NCI-H1694 (cell line): ENCODE data around the gene VPS26C.

ENCODE experiments used
- DNase-seq: peaks from one replicate; lab custom pipeline; 2025; lab: John Stamatoyannopoulos, UW

The VPS26C gene

DNA sequence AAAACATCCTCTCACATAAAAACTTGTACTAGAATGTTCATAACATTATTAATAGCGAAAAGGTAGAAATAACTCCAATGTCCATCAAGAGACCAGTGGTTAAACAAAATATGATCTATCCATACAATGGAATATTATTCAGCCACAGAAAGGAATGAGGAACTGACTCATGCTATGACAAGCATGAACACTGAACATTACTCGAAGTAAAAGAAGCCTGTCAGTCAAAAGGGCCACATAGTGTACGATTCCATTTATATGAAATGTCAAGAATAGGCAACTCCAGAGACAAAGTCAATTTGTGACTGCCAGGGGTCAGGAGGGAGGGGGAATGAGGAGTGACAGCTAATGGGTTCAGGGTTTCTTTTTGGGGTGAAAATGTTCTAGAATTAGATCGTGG, 2.3 kb downstream of the VPS26C start:
- DNase-seq = no peak

DNA sequence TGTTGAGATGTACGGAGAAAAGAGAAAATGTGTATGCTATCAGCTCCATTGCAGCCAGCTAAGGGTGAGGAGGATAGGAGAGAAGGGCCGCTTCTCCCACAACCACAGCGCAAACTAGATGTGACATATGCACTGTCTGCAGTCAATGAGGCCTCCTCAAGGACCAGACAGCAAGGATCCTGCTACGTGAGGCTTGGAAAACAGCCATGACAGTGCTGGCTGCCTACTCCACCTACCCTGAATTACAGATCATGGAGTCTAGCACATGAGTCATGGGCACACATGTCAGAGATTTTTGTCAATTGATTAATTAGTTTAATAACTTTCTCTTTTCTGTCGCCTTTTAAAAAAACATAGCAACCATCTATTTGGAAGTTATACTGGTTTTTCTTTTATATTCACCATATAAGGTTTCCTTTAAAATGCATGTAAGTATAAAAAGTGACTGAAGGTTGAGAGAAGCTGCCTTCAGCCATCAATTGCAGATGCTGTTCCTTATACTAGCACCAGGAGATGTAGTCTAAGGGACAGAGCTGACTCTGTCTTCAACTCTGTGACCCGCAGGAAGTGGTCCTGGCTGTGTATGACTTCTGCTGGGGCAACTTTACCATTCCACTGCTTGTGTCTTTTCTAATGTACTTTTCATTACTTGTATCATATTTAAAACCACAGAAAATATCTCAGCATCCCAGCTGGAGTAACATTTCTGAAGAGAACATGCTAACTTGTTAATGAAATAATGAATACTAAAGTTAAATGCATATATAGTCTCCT, 3.1 kb downstream of the VPS26C start:
- no peak for DNase-seq

DNA sequence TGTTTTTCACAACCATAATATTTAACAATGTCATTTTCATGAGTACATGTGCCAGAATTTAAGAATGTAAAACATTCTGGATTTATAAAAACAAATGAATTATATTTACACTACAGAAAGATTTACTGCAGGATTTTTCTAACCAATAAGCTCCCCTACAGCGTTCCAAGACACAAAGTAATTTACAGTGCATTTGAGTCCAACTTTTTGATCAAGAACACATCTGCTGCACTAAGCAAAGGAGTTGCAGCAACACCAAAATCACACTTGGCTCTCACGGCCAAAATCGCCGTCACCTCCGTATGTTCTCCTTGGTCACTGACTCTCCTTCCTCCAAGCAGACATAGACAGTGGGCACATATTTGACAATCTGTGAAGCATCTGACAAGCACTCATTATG, 7.7 kb downstream of the VPS26C start:
- DNase-seq = no peak

DNA sequence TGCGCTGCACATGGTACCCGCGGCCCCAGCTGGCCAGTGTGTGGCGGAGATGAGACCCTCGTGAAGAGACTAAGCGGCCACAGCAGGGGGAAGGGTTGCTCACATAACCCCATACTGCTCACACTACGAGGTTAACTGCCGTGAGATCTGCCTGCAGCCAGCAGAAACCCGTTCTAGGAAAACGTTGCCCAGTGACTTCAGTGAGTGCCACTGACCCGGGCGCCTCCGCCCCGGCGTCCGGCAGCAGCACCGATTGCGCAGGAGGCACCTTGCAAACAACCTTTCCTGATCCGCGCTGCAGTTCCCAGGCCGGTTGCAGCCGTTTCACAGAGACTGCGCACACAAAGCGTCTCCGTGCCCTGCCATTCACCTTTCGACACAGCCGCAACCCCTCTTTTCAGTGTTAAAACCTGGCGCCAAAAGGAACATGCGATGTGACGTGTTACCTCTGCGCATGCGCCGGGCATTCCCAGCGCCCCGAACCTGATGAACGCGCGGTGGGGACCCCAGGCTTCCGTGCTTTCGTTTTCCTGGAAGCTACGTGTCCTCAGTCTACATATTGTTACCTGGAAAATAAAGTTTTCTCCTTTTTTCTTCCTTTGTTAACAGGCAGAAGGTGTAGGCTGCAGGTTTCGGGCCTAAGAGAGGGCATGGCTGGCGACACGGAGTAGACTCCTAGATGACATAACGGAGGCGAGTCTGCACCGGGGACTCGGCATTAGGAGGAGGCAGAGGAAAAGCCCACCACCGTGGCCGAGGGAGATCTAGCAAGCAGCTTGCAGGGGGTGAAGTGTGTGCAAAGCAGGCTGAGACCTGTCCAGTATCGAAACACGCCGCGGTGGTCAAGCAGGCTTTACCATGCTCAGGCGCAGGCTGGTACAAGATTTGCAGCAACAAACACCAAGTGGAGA, 8.9 kb downstream of the VPS26C start:
- DNase-seq = peak; percentile 64

DNA sequence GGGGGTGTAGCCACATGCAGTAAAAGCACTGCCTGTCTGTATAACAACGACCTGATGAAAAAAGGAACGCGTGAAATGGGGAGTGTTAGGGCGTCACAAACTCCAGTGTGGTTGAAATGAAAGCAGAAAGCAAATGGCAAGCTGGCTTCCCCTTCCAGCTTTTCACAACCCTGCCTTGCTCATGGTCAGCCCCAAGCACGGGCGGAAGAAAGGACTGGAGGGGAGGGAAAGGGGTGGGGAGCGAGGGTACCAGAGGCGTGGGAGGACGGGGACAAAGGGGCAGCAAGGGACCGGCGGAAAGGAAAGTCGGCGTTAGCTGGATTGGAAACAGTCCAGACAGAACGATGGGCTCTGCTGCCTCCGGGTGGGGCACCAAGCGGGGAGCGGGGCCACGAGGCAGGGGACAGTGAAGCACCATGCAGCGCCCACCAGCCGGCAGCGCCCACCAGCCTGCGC, 9.6 kb downstream of the VPS26C start:
- DNase-seq = no peak

DNA sequence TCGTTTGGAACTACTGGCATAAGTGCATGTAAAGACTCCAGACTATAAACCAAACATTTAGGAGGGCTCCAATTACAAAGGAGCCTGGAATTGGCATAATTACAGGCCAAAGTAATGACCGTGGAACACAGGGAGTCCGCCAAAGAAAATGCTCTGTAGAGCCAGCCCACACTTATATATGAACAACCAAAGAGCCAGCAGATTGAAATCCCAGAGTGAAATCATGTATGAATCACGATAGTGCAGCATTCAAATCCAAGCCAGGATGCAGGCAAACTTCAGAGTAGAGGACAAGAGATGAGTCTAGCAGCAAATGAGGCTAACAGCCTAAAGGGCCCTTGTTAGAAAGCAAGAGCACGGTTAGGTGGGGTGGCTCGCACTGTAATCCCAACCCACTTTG, 13.1 kb downstream of the VPS26C start:
- DNase-seq = no peak

DNA sequence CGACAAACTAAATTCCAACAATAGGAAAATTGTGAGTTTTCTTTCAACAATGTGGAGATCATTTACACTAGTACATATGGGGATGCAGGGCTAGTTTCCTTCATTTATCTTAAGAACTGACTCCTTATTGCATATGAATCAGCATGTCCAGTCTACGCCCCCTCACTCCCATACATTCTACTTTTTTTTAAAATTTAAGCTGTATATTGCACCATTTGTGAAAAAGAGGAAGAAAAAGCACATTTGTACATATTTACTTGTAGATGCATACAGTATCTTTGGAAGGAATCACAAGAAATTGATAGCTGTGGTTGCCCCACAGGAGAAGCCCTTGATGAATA, 15.9 kb downstream of the VPS26C start:
- DNase-seq = no peak

DNA sequence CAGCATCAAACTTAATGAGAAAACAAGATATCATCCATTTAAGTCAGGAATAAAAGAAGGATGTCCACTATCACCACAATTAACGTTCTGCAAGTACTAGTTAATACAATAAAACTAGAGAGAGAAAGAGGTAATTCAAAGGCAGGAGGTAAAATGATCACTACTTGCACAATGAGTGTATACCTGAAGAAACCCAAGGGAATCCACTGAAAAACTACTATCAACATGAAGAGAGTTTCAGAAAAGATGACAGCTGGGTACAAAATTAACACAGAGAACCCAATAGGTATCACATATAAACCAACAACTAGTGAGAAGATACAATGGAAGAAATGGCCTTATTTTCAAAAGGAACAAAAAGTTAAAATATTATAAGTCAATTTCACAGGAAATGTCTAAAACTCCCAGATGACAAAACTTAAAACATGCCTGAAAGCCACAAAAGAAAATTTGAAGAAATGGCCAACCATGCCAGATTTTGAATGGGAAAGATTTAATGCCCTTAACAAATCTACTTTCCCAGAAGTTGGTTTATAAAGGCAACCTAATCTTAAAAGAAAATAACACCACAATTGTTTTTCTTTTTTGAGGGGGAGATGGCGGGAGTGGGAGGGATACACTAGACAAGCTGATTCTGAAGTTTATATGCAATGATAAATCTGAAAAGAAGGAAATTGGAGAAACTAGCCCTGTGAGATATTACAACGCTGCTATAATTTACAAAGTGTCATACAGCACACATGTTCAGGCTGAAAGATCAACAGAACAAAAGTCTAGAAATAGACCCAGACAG, 17.8 kb downstream of the VPS26C start:
- no peak for DNase-seq

DNA sequence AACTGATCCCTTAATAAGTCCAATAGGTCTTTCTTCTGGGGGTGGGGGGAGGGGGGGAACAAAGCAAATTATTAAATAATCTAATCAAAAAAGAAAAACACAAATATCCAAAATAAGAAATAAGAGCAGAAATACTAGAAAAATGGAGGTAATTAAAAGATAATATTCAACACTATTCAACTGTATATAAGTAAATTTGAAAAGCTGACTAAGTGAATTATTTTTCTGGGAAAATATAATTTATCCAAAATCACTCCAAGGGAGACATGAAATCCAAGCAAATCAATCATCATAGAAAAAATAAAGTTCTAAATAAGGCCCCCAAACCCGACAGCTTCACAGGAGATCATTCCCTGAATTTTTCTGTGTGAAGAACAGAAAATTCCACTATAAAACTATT, 18.8 kb downstream of the VPS26C start:
- no peak for DNase-seq

DNA sequence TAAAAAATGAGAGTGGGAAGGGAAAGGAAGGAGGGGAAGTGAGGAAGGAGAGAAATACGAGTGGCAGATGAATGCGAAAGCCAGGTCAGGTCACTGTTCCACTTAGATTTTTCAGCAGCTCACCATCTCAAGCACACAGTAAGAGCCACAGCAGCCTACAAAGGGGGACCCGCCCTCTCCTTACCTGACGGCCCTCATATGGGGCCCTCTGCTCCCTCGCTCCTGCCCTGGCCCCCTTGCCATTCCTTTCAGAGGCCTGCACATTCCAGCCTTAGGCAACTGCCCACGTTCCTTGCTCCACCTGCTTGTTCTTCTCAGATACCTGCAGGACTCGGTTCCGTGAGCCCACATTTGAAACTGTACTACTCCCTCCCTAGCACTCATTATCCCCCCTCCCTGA, 22.0 kb downstream of the VPS26C start:
- DNase-seq = no peak

DNA sequence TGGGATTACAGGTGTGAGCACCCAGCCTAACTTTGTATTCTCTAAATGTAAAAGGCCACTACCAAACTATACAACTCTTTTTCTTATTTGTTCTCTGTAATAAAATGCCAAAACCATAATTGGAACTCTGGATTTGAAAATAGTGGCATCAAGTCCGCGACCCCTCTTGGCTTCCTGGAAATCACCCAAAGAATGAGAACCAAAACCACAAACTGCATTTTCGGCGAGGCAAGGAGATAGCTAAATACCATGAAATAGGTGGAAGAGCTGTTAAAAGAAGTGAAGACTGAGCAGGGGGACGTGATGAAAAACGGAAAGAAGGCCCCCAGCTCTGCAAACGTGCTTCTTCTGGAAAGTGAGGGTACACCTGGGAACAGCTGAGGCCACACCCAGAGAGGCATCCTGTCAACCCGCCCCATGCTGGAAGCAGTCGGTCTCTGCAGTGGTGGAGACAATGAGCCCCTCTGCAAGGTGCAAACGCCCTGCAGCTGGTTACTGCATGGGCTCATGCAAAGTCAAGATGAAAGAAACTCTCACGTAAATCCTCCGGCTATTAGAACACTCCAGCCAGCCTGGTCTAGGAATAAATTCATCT, 22.5 kb downstream of the VPS26C start:
- no peak for DNase-seq

DNA sequence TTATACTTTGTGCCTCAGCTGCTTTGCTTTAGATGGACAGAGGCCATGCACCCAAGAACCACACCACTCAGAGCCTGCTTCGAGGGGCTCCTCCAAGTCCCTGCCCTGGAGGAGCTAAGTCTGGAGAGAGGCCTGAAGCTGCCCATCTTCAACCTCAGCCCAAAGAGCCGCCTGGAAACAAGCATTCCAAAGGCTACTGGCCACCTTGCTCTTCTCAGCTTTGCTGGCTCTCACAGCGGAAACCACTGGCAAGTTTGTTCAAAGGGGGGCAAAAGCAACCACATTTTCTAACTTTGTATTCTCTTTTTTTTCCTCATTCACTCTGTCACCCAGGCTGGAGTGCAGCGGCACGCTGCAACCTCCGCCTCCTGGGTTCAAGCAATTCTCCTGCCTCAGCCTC, 23.2 kb downstream of the VPS26C start:
- DNase-seq = no peak

DNA sequence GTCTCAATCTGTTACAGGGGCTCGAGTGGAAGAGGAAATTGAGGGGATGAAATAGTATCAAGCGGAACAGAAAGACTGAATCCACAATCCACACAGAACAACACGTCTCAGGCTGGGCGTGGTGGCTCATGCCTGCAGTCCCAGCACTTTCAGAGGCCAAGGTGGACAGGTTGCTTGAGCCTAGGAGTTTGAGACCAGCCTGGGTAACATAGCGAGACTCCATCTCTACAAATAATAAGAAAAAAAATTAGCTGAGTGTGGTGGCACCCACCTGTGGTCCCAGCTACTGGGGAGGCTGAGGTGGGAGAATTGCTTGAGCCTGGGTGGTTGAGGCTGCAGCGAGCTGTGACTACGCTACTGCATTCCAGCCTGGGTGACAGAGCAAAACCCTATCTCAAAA, 25.7 kb downstream of the VPS26C start:
- DNase-seq = no peak

DNA sequence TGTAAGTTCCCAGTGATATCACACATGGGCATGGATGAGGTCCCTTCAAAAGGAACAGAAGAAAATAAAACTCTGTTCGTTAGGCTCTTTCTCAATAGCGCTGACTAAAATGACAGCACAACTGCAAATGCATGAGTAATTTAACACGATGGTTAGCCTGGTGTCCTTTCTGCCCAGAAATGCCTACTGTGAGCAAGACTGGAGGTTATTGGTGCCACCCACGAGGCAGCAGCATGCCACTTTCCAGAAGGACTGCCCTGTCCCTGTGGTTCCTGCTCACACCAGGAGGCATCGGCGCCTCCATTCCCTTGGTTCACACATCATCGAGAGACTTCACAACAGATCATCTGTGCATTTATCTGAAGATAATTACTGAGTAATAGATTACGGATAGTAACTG, 26.2 kb downstream of the VPS26C start:
- DNase-seq = no peak

DNA sequence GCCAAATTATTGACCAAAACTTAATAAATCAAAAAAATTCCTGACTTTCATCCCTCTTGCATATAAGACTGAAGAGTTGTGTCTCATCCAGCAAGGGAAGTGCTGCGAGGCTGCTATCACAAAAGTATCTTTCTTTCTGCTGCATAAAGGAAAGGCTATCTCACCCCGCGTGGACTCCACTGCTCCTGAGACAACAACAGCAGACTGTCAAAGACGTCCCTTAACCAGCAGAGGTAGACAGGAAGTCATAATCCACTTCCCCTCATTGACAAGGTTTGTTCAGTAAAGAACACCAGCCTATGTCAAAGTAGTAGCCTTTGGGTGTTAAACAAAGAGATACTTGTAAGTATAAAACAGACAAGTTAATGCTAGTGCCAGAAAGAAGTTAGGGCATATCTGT, 29.4 kb downstream of the VPS26C start:
- DNase-seq = no peak

DNA sequence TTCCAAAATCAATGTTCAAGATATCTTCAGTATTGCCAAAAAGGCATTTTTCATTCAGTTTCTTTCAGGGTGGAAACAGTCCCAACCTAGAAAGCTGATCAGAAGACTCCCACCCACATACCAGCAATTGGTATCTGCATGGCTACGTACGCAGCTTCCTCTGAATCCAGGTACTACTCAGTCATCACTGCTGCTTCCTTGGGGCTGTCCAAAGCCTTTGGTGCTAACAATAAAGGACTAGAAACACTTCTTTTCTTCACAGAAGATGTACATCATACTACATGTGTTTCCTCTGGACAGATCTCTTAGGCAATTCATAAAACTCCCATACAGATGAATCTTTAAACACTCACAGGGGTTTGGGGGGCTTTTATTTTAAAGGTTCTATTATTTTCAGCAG, 29.8 kb downstream of the VPS26C start:
- no peak for DNase-seq

DNA sequence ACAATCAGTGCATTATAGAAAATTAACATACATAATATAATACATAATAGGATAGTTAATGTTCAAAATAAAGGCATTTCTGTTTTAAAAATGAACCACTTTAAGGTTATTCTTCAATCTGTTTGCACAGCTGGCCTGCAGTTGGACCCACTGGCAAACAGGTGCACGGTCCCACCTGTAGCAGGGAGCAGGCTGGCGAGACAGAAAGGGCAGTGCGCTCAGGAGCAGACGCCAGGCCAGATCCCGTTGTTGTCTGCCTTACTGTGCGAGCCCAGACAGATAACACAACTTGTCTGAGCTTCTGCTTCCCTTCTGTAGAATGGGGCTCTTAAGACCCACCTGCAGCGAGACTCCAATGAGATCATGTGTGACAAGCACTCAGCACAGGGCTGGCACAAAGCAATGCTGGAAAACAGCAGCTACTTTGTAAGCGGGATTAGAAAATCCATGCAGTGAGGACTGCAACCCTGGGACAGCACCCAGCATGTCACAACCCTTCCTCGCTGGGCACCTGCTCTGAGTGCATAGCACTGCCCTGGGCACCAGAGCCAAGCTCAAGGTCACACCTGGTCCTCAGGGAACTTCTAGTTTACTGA, 33.5 kb downstream of the VPS26C start:
- no peak for DNase-seq

DNA sequence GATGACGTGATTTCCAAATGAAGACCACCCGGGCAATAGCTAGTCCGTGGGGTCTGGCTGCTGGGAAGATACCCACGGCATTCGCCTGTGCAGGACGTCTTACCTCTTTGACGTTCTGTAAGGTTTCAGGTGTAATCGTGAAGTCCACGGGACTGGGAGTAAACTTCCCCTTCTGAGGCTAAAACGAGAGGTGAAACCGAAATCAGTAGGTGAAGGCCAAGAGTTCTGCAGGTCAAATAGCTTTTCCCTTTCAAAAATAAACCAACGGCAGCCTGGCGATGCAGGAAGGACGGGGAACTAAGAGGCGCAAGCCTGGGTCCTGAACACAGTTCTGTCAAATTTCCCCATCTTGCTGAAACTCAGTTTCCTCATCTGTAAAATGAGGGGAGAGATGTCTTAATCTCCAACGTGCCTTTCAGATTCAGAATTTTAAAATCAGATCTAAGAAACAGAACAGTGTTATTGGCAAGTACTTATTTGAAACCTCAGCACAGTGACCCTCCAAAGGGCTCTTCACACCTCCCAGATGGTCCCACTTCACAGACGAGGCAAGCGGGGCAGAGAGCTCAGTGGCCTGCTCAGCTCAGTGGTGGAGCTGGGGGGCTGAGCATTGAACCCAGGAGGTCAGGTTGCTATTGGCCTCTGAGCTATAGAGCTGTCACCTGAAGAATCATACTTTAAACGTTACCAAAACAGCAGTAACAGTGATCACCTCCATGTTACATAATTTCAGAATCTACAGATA, 34.7 kb downstream of the VPS26C start:
- no peak for DNase-seq

DNA sequence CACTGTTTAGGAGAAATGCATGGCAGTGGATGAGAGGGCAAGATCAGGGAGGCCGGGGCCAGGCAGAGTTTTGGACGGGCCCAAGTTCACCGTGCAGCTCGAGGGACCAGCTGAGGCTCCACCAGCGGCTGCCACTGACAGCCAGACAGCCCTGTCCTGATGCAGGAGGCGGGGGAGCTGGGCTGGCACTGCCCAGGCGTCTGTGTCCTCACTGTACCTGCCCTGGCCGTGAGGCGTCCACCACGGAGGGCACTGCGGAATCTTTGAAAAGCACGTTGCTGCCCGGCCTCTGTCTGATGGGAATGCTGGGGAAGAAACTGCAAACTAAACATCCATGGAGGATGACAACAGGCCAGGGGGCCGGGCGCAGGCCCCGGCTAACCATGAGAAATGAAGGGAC, 35.5 kb downstream of the VPS26C start:
- DNase-seq = no peak

DNA sequence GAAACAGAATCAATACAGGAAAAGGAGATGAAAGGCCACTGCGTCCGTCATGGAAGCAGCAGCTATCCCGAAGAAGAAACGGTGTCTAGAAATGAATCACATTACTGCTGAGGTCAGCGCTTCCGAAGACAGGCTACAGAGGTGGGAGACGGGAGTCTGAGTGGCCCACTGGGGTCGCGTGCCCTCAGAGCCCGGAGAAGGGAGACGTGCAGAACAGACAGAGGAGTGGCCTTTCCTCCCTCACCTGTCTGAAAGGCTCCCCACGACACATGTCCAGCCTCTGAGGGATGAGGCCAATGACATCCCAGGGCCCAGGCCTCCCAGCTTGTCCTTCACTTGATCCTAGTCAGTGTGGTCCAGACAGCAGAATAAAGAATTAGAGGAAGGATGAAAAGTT, 35.9 kb downstream of the VPS26C start:
- DNase-seq = no peak

DNA sequence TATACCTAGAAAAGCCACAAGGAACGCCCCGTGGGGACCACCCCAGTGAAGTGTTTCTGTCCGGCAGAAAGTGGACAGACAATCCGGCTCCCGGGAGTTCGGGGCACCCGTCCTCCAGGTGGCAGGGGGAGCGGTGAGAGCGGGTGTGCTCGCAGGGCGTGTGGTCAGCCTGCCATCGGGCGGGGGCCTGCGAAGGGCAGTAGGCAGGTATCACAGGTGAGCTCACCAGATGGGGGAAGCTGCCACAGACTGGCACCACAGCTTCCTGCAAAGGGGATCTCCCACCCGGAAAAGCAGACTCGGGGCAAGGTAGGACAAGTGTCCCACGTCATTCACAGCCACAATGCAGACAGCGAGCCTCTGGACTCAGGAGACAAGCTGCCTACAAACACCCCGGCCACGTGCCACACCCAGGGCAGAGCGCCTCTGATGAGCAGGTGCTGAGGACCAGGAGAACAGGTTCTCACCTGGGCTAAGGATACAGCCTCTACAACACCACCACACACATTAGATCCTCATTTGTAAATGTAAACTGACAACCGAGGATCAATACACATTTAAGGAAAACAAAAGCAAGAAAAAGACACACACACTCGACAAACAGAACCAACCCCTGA, 36.4 kb downstream of the VPS26C start:
- no peak for DNase-seq
